VCaP (cell line): ENCODE data around the gene SYT1.

Experiments used
- H3K27ac ChIP-seq: fragments of 450-650 bp; 2 replicates; pipeline ENCODE4 v1.5.1; 2017
- TF ChIP-seq, protein P1 (sequence below): fragments of 450-650 bp; conservative IDR thresholded peaks from 2 replicates; pipeline ENCODE4 v1.5.1; 2017; ENCODE audit warnings: mild to moderate bottlenecking, moderate library complexity

SYT1 gene

DNA sequence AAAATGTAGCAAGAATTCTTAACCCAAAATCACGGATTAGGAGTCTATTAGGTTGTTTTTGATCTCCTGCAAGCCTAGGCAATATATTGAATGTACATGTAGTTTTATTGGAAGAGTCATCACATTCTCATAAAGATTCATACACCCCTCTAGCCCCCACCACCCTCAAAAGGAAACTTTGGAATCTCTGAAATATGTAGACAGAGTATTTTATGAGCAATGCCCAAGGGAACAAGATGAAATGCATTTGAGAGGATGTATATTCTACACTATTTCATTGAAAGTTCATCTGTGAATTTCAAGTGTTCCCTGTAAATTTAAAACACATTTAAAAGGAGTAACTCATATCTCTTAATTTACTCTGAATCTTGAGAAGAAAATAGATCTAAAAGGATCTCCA lies 103.7 kb downstream of the SYT1 start:
- TF ChIP-seq, protein P1, sequence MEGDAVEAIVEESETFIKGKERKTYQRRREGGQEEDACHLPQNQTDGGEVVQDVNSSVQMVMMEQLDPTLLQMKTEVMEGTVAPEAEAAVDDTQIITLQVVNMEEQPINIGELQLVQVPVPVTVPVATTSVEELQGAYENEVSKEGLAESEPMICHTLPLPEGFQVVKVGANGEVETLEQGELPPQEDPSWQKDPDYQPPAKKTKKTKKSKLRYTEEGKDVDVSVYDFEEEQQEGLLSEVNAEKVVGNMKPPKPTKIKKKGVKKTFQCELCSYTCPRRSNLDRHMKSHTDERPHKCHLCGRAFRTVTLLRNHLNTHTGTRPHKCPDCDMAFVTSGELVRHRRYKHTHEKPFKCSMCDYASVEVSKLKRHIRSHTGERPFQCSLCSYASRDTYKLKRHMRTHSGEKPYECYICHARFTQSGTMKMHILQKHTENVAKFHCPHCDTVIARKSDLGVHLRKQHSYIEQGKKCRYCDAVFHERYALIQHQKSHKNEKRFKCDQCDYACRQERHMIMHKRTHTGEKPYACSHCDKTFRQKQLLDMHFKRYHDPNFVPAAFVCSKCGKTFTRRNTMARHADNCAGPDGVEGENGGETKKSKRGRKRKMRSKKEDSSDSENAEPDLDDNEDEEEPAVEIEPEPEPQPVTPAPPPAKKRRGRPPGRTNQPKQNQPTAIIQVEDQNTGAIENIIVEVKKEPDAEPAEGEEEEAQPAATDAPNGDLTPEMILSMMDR: no peak
- H3K27ac ChIP-seq: no peak overlapping the region

DNA sequence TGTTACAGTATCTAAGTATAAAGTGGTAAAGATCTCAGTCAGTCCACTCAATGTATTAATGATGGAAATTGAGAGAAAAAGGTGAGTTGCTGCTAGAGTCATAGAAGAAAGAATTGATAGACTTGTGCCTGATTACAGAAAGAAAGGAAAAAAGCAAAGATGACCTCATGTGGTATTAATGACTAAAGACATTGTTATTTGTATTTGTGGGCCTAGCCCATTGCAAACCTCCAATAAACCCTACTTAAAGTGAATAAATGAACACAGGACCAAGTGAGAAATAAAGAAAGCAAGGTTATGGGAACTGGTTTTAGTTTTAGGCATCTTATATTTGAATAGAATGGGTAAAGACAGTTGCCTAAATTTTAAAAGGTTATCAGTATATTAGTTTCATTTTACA lies 105.5 kb downstream of the SYT1 start:
- TF ChIP-seq, protein P1: no peak
- no peak overlapping the region for H3K27ac ChIP-seq

DNA sequence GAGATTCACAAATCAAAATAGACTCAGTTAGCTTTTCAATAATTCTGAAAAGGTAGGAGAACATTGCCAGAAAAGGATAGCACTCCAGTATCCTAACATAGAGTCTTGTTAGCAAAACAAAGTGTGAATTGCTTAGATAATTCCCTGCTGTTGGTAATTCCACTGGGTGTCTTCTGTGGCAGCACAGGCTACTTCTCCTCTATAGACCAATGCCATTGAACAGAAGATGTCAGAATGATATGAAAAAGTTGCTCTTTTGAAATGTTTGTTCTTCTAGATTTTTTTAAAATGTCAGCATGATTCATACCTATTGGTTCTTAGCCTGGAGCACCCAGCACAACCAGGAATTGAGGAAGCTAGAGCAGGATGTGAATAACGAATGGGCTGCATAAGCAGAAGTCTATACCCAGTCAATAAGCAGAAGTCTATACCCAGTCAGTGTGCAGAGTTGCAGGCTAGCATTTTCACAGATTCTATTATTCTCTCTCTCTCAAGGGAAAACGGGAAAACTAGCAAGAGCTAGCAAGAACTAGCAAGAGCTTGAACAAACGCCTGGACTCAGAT lies 112.8 kb downstream of the SYT1 start:
- H3K27ac ChIP-seq: no peak overlapping the region
- TF ChIP-seq, protein P1: no peak

DNA sequence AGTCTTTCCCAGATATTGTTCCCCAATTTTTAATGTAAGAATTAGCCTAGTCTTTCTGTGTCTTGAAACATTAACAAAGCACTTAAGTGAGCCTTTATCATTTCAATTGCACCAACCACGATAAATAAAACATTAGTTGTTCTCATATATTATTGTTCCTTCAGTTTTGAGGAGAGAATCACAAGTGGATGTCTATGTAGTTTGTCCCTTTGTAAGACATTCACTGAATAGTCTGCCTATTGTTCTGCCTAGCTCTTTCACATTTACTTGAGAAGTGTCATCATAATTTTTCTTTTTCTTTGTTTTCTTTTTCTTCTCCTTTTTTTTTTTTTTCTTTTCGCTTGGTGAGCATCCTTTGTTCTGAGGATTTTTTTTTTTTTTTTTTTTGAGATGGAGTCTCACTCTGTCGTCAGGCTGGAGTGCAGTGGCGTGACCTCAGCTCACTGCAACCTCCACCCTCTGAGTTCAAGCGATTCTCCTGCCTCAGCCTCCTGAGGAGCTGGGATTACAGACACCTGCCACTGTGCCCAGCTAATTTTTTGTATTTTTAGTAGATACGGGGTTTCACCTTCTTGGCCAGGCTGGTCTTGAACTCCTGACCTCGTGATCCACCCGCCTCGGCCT lies 129.7 kb downstream of the SYT1 start:
- peak overlapping the region; percentile 14; the same call in 1 of the 2 replicates for H3K27ac ChIP-seq
- TF ChIP-seq, protein P1: no peak

DNA sequence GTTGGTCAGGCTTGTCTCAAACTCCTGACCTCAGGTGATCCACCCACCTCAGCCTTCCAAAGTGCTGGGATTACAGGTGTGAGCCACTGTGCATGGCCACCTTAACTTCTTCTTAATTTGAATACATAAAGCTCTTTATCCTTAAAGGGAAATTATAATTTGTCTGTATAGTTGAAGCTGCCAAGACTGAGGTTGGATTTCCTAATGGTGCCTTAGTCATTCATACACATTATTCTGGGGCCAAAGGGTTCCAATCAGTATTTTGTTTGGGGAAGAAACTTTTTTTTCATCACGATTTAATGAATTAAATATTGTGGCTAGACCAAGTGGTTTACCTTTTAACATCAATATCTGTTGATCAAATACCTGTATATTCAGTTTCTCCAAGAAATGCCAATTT lies 135.9 kb downstream of the SYT1 start:
- TF ChIP-seq, protein P1: no peak
- H3K27ac ChIP-seq: no peak overlapping the region

DNA sequence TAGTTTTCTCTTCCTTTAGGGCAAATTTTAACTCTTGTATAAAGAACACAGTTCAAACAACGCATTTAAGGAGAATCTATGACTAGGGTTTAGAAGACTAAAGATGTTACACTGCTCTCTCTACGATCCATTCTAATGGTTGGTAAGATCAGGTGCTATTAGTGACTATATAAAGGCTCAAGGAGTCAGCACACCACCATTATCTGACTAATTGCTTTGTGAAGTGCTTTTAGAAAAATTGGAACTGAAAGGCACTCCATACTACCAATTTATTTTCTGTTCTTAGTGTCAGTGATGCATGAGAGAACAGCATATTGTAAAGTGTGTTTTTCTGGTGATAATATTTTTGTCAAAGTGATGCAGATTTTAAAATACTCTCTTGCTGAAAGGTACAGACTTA lies 136.8 kb downstream of the SYT1 start:
- H3K27ac ChIP-seq: no peak overlapping the region

DNA sequence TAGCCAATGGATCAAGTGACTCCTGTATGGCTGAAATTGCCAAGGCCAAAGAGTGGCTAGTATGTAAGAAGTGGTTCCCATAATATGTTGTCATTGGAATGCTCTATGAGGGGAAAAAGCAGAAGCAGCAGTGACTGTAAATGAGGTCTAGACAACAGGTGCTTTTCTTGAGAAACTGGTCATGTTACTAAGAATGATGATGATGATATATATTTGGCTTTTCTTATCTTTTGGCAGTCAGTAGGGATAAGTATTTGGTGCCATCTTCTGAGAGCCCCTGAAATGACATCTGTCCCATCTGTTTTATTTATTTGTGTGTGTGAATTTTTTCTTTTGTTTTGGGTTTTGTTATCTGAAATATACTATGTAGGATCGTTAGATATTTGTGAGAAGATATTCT lies 141.7 kb downstream of the SYT1 start:
- TF ChIP-seq, protein P1: peak; percentile 84
- H3K27ac ChIP-seq: no peak overlapping the region

More for the DNA sequence above, 136.8 kb downstream of the SYT1 start:
- TF ChIP-seq, protein P1: no peak
